HG02943 (cell line): Measurements from ENCODE around the gene TECR.

Source experiments
- ATAC-seq: cut with Tn5 transposase; IDR thresholded peaks from one replicate; pipeline ENCODE4 v1.9.1; 2021; ENCODE audit warnings: mild to moderate bottlenecking, low read depth, moderate library complexity; ENCODE audit not compliant: unreplicated experiment

TECR gene

DNA sequence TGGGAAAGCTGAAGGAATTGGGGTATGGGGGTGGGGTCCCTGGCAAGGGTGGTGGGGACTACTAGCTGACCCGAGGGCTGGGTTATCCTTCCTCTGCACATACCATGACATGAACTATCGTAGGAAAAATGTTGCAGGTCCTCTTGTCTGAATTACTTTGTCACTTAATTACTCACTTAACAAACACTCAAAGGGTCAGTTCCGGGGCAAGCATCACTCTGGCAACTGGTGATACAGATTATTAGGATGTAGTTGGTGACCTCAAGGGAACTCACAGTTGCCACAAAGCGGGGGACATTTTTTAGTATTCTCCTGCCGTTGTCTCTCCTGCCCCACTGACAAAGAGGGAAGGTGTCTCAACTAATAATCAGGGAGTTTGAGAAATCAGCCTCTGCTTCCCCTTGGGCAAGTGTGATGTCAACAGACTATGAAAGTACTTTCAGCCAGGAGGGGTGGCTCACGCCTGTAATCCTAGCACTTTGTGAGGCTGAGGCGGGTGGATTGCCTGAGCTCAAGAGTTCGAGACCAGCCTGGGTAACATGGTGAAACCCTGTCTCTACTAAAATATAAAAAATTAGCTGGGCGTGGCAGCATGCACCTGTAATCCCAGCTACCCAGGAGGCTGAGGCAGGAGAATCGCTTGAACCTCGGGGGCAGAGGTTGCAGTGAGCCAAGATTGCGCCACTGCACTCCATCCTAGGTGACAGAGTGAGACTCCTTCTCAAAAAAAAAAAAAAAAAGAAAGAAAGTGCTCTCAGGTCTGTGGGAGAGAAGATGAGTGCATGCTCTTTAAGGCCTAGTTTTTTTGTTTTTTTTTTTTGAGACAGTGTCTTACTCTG lies 21.5 kb upstream of the TECR start:
- no peak for ATAC-seq

GRCh38 chr19:14510311-14511228 lies 18.8 kb upstream of the TECR start:
- no peak for ATAC-seq

- no peak for ATAC-seq
Observed at GRCh38 chr19:14511229-14511593, 18.2 kb upstream of the TECR start.

DNA sequence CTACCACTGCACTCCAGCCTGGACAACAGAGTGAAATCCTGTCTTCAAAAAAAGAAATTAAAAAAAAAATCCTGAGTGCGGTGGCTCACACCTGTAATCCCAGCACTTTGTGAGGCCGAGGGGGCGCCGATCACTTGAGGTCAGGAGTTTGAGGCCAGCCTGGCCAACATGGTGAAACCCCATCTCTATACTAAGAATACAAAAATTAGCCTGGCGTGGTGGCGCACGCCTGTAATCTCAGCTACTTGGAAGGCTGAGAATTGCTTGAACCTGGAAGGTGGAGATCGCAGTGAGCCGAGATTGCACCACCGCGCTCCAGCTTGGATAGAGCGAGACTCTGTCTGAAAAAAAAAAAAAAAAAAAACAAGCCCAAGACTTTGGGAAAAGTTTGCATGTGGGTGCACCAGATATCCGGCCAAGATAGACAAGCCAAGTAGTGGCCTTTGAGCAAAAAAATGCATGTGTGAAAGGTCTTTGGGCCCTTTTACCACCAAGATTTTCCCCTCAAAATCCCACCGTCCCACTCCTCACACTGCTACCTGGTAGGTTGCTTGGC lies 16.9 kb upstream of the TECR start:
- ATAC-seq: no peak

GRCh38 chr19:14514215-14514863 lies 15.1 kb upstream of the TECR start:
- ATAC-seq: no peak

DNA sequence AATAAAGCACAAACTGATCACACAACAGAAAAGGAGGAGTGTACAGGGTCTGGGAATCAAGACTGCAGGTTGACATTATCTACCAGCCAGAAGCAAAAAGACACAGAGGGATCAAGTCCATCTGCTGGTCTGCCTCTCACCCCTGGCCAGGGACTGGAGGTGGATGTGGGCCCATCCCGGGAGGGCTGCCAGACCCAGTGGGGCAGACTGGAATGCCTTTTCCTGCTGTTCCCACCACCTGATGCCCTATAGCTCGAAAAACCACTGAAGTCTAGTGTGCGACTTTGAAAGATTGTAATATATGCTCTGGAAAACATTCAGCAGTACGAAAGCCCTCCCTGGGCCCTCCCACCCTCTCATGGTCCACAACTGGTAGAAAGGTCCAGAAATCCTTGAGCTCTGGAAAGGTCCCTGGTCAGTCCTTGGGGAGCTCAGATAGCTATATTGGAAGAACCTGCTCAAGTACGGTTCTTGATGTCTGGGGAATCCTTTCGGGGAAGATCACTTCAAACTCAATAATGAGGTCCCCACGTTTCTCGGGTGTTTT lies 13.8 kb upstream of the TECR start:
- no peak for ATAC-seq

DNA sequence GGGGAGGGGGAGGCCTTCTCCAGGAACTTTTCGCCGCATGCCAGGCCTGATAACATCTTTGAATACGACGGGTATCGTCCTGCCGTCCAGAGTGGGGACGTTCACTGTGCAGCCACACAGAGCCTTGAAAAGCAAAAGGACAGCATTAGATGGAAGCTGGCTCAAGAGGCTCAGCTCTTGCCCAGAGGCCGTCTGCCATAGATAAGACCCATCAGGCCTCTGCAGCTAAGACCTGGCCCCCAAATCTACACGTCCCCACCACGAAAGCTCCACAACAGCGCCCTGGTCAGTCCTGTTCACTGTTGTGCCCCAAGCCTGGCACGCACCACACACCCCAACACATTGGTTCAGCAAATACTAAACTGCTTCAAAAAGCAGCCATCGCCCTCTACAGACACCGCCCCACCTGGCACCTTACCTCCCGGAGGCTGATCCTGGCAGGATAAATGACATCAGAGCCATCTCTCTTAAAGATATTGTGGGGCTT lies 13.3 kb upstream of the TECR start:
- ATAC-seq: no peak

- no peak for ATAC-seq
Observed at GRCh38 chr19:14516746-14517438, 12.5 kb upstream of the TECR start.

GRCh38 chr19:14517446-14517839 lies 12.0 kb upstream of the TECR start:
- ATAC-seq: no peak

- ATAC-seq: peak; percentile 62
Observed at GRCh38 chr19:14517840-14518505, 11.4 kb upstream of the TECR start, which contains the start of gene DNAJB1. TSS of gene DNAJB1 (minus strand) at chr19:14518397. CDS start at chr19:14518349, 48 bp downstream.

DNA sequence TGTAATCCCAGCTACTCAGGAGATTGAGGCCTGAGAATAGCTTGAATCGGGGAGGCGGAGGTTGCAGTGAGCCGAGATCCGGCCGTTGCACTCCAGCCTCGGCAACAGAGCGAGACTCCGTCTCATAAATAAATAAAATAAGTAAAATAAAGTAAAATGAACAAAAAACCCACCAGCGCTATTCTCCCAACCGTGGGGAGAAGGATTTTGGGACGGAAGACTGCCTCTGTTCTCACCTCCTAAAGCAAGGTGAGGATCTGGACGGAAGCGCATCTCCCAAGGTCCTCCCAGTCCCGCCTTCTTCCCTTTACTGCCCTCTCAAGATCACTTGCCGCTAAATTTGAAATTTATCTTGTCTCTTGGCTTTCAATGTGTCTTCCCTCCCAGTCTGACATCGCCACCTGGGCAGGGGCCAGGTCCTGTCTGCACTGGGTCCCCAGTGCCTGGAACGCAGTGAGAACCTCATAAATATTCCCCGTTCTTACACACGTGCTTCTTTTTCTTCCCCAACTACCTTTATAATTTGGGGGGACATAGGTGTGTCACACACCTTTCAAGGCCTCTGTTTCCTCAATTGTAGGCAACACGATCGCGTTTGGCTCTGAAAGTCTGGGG lies 10.0 kb upstream of the TECR start:
- ATAC-seq: no peak

GRCh38 chr19:14519860-14520407 lies 9.5 kb upstream of the TECR start:
- ATAC-seq: no peak

DNA sequence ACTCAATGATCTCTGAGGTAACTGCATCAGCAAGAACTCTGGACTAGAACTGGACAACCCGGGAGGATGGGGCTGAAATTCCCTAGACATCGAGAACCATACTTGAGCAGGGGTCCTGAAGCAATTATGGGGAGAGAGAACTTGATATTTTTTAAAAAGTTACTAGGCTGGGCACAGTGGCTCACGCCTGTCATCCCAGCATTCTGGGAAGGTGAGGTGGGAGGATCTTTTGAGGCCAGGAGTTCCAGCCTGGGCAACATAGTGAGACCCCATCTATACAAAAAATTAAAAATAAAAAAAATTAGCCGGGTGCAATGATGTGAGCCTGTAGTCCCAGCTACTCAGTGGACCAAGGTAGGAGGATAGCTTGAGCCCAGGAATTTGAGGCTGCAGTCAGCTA lies 8.9 kb upstream of the TECR start:
- ATAC-seq: no peak

DNA sequence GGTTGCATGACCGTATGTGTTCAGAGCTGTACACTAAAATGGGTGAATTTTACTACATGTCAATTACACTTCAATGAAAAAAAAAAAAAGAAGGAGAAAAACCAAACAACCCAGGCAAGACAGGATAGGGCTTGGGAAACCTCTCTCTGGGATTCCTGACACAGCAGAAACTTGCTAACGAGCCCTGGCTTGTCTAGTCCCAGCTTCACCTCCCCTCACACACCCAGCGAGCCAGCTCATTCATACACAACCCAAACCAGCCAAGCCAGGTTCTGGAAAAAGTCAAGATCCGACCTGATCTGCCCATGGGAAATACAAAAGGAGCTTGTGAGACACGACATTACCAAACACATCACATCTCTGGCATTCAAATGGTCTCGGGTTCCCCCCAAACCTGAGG lies 3.7 kb upstream of the TECR start:
- ATAC-seq: no peak

DNA sequence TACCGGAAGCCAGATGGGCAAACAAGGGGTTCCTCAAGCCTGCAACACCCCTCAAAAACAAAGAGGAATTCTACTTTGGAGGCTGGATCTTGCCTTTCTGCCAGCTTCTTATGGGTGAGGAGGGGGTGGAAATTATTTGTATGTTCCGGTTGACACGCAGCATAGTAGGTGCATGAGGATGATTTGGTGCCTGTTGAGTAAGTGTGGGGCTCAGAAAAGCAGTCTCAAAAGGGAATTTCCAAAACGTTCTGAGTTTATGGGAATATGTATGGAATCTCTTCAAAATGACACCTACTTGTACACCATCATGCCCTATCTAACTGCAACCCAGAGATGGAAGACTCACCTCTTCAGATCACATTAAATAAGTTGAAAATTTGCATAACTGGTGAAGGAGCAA lies 3.0 kb upstream of the TECR start:
- no peak for ATAC-seq

DNA sequence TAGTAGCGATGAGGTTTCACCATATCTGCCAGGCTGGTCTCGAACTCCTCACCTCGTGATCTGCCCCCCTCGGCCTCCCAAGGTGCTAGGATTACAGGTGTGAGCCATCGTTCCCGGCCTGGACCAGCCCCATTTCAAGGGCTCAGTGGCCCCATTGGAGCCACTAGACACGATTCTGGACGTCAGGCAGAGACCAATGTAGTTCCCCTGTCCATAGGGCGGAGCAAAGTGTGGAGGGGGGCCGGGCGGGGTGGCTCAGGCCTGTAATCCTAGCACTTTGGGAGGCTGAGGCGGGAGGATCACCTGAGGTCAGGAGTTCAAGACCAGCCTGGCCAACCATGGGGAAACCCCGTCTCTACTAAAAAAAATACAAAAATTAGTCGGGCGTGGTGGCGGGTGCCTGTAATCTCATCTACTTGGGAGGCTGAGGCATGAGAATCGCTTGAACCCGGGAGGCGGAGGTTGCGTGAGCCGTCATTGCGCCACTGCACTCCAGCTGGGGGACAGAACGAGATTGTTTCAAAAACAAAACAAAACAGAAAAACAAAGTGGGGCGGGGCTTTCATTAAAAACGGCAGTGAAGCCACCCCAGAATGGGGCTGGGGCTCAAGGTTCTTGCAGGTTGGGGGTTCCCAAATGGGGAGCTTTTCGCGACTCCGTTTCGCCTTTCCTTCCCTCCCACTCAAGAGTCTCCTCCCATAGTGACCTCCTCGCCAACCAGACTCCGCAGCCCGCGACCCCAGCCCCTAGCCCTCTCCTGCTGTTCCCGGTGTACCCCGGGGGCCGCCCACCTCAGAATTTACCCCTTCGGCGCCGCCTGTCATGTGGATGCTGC lies 758 bp upstream of the TECR start:
- ATAC-seq: no peak

GRCh38 chr19:14530005-14530348 lies 583 bp downstream of the TECR start:
- ATAC-seq: no peak

DNA sequence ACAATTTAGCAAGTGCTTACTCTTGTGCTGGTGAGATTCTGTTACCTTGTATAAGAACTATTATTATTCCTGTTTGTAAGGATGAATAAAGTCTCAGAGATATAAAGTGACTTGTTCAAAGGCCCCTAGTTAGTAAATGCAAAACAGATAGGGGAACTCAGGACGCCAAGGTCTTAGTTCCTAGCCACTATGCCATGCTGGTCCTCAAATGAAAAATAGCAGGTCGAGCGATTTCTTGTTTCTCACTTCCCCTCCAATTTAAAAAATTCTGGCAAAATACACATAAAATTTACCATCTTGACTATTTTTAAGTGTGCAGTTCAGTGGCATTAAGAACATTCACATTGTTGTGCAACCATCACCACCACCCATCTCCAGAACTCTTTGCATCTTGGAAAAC lies 1.1 kb downstream of the TECR start:
- ATAC-seq: no peak
